HT-29 (cell line): ENCODE measurements around the gene ARHGEF28. TPM values are rescaled to one million over a fixed set of nuclear protein-coding genes. Genes with fewer than 3 reads are reported as not detected.

Experiments
- DNase-seq: peaks from one replicate; pipeline ENCODE4 v3.0.0-alpha.2; 2015; ENCODE audit warnings: low spot score
- total RNA-seq: library from RNA; depleted of rRNA; stranded (reverse); fragments of >200 nt; shearing (Covaris generic); gene quantifications from 2 replicates; pipeline ENCODE4 v1.2.3, GENCODE V29; 2014

ARHGEF28 gene
- total RNA-seq, 1 experiment from 2014 or later: 20.1 TPM

DNA sequence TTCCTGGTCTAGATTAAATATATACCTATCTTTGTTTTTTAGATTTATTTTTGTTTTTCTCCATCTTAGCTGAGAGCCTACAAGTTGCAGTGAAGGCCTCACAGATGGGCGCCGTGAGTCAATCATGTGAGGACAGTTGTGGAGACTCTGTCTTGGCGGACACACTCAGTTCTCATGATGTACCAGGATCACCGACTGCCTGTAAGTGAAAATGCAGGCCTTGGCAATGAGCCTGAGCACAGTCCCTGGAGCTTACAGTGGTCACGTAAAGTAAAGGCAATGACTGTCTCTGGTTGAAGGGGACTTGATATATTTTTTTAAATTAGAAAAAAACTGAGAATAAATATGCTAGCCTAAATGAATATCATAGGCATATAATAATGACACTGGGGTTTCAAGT lies 271.9 kb downstream of the ARHGEF28 start:
- DNase-seq: no peak

DNA sequence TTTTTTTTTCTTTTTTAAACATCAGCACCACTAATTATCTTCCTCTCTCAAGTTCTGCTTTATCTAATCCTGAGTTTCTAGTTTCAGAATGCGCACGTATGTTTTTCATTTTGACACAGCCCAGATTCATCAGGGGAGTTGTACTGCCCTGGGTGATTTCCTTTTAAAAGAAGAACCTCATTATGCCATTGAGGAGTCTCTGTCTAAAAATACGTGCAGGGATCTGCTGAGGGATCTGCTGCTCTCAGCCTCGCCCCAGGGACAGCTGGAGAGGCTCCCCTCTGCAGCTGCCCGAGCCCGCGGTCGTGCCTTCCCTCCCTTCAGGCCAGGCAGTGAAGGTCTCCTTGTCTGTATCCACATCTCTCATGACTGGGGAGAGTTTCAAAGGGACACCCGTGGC lies 273.1 kb downstream of the ARHGEF28 start:
- no peak for DNase-seq

DNA sequence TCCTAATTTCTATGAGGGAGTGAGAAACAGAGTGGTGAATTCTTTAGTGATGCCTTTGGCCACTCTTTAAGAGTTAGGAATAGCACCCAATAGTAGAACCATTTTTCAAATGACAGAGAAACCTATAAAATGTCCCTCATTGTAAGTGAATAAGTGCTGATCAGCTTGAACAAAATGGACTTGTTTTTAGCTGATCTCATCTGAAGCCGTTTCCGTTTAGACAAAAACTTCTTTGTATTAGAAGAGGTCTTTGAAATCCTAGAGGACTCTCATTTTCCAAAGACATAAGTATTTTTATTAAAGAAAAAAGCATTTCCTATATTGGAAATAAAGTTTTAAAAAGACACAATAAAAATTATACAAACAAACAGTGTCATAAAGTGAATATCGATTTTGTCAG lies 273.9 kb downstream of the ARHGEF28 start:
- no peak for DNase-seq

DNA sequence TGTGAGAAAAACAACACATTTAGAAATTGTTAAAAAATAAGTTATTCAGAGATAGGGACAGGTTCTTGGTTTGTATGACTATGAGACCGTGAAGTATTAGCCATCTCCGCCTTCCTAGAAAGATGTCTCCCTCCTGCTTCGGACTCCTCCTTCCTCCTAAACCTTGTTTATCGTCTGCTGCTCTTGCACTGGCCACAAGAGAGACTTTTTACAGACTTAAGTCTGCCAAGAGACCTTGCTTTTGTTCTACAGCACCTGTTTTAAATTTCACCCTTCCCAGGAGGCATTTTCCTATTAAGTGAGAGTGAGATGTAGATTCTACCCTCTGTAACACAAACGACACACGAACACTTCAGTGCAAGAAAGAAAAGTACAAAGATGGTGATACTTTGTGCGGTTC lies 274.6 kb downstream of the ARHGEF28 start:
- no peak for DNase-seq

DNA sequence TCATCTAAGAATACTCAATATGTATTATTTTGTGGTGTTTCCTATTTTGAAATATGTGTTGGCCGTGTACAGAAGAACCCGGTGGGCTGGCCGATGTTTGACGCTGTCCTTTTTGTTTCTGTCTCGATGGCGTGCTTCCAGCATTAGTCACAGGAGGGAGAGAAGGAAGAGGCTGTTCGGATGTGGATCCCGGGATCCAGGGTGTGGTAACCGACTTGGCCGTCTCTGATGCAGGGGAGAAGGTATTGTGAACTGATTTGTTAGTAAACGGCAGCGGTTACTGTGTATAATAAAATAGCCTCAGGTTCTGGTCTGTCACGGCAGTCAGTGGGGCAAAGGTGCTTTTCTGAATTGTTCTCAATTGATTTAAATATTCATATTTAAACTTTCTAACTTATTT lies 275.0 kb downstream of the ARHGEF28 start:
- peak; percentile 76 for DNase-seq

DNA sequence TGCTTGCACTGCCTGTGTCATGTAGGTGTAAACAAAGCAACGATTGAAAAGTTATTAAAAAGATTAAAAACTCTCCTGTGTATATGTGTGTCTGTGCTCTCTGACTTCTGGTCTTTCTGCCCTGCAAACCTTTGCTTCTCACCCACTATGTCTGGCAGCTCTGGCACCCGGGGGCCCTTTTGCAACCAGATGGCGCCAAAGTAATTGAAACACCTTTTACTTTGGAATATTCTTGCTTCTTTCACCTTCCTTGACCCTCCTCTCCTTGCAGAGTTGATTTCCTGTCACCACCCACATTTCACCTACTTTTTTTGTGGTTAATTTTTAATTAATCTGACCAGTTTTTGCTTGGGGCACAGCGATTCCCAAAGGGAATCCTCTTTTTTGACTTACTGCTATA lies 275.5 kb downstream of the ARHGEF28 start:
- DNase-seq: peak; percentile 68

DNA sequence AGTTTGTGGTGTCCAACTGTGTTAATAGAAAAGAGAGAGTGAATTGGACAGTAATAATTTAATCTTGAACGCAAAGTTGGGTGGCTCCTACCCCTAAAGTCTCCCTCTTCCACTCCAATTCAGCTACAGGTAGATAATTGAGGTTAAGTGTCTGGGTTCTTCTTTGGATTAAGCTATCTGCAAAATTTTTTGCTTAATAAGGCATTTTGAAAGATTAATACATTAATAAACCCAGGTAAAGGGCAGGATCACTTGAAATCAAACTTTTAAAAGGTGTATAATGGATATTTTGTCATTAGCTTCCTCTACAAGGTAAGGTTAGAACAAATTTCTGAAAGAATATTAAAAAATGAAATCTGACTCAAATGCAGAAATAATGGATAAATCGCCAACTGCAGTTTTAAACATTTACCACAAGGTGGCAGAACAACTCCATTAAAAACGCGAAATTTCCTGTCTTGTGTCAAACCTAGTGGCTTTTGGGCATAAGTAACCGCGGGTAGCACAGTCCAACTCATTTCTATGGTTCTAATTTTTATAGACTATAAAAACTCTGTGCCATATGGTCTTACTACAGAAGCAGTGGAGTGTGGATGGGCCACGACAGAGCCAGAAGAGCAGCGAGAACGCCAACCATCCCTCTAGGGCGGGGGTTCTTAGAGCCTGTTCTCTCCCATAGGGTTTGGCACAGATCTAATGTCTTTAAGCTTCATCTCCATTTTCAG lies 276.5 kb downstream of the ARHGEF28 start:
- peak; percentile 90 for DNase-seq

DNA sequence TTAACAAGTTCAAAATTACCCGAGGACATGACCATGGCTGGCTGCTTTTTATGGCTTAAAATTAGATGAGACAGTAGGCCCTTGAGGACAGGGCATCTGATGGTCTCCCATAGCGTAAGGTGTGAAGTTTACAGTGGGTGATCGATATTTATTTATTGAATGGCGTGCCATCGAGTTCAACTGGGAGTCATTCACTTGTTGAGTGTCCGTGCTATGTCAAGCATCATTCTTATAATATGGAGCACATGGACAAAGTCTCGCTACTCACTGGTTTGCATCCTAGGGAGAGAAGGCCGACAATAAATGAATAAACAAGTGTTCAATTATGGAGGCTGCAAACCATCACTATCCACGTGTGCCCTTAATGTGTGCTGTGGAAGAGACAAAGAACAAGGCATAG lies 277.2 kb downstream of the ARHGEF28 start:
- no peak for DNase-seq

DNA sequence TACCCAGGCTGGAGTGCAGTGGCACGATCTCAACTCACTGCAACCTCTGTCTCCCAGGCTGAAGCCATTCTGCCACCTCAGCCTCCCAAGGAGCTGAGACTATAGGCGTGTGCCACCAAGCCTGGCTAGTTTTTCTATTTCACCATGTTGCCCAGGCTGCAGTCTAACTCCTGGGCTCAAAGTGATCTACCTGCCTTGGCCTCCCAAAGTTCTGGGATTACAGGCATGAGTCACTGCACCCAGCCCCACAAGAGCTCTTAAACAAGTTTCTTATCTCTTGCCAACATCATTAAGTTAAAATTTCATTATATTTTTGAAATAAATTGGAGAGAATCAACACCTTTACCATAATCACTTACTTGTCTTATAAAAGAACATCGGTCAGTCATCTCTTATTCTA lies 280.3 kb downstream of the ARHGEF28 start:
- DNase-seq: no peak

DNA sequence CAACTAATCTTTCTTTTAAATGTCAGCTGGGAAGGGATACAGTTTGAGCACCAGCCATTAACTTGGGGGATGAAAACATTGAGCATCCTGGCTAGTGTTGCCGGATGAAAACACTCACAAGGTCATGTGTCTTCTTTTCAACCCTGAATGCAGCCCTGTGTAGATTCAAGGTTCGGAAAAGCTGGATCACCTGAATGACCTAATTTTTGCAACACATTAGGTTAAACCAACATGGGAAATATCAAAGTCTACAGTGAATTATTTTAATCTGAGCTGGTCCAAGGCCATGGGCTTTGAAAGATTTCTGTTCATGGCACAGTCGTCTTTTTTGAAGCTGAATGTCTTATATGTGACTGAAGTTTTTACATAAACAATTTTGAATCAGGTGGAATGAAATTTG lies 281.2 kb downstream of the ARHGEF28 start:
- no peak for DNase-seq

DNA sequence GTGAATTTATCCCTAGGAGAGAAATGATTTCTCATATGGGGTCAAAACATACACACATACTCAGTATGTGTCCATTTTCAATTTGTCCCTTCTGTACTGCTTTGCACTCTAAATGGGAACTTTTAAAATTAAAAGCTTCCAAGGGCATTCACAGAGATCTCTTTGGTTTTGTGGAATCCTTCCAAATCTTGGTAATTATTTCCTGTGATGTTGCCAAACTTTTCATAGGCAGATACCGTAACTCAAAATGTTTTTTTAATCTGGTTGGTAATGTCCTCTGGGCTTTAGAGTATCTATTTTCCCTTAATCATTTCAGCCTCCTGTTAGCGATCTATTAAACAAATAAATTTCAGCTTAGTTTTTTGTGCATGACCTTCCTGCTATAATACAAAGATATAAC lies 282.4 kb downstream of the ARHGEF28 start:
- no peak for DNase-seq

DNA sequence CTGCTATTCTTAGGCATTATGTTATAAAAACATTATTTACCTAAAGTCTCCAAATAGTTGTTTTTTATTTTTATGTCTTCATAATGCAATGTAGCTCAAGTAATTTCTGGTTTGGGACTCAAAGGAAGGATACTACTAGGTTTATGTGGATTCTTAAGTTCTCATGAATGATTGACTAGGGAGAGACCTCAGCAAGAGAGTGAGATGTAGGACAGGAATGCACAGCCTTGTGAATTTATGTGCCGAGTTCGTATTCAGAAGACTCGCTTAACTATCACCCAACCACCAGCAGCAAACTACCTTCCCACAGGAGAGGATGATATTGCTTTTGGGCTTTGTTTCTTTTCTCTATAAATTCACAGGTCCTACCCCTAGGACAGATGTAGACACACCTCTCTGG lies 282.9 kb downstream of the ARHGEF28 start:
- DNase-seq: no peak

DNA sequence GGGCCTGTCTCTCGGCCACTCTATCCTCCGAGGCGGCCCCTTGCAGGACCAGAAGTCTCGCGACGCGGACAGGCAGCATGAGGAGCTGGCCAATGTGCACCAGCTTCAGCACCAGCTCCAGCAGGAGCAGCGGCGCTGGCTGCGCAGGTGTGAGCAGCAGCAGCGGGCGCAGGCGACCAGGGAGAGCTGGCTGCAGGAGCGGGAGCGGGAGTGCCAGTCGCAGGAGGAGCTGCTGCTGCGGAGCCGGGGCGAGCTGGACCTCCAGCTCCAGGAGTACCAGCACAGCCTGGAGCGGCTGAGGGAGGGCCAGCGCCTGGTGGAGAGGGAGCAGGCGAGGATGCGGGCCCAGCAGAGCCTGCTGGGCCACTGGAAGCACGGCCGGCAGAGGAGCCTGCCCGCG lies 283.5 kb downstream of the ARHGEF28 start:
- no peak for DNase-seq

DNA sequence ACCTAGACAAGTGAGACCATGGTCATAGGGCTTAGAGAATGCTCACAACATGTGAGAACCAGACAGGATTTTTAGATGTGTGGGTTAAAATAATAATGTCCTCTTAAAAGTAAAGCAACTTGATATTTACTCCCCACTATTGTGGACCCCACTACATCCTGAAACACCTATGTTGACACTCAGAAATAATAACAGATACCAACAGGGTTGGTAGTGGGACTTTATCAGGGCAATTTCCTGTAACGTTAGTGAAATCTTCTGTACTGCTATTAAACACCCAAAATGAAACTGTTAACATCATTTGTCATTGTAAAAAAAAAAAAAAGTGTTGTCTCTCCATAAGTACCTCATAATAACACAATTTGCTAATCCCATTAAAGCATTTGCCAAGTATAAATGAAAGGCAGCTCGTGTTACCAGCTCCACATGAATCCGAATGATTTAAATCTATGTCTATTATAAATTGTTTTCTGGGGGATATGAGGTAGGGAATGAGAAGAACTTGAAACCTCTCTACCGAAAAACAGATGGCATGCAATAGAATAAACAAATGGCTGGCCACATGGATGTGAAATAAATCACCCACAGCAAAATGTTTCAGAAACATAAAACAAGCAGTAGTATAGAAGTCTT lies 285.9 kb downstream of the ARHGEF28 start:
- no peak for DNase-seq

DNA sequence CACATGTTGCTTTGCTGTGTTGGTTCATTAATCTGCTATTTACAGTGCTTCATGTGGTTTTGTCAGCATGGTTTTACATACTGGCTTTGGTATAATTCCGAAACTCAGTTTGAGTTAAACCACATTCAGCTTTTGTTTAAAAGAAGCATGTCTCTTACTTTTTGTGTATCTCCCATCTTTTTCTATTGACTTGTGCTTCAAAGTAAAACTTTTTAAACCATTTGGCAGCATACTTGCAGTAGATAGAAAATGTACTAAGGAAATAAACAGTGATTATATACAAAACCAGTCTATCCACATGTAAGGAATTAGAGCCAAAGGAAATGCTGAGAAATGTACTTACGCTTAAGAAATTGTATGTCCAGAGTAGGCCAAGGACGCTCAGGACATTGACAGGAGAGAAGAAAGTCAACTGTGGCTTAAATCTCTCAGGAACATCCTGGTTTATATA lies 286.9 kb downstream of the ARHGEF28 start:
- no peak for DNase-seq

DNA sequence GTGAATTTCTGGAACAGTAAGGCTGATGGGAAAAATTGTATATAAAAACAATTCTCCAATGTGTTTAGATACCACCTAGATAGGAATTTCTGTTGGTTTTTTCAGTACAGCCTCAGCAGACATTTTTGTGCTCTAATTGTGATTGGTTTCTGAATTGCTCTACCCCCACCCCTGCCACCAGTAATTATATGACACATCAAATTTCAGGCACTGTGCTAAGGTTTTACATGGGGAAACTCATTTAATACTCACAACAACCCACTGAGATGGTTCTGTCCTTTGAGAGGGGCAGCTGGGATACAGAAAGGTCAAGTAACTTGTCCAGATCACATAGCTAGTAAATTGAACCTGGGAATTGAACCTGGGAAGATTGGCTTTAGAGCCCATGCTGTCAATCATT lies 288.0 kb downstream of the ARHGEF28 start:
- no peak for DNase-seq

DNA sequence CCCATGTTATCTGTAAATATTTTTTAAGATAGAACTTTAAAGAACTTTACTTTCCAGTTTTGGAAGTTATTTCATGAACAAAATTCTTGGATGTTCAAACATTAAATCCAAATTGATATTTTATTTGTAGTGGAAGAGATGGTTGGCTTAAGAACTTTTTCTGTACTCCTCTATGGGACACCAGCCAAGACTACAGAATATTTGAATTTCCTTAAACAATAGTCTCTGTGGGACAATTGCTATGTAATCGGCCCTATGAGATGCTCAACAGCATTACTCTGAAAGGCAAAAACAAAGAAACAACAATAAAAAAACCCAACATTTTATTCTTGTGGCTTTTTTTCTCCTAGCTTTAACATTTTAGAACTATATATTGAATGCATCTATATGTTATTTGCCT lies 289.3 kb downstream of the ARHGEF28 start:
- no peak for DNase-seq

DNA sequence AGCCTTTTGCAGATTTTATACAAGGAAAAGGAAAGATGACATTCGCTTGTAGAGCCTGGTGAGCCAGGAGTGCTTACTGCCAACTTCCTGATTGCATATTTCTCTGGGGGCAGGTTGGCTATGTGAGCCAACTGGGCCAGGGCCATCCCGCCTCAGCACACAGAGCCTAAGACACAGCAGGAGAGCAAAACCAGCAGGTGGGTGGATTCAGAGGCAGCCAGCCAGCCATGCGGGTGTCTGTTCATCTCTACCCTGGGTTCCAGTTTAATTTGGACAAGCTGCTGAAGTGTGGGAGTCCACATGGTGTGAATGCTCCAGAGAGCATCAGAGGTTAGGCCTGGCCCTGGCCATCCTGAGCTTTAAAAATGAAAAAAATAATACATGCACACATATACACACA lies 291.4 kb downstream of the ARHGEF28 start:
- DNase-seq: no peak

DNA sequence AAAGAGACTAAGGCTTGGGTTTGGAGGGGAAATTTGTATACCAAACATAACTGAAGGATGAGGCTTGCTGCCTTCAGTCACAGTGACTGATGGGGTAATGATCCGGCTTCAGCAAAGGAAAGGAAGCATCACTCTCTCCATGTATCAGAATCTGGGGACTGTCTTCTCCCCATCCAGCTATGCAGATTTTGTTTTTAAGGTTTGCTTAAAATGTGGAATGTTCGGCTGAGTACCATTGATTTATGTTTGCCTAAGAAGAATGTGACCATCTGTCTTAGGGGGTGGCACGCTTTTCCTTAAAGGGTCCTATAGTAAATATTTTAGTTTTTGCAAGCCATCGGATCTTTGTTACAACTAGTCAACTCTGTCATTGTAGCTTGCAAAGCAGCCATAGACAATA lies 291.9 kb downstream of the ARHGEF28 start:
- DNase-seq: no peak

DNA sequence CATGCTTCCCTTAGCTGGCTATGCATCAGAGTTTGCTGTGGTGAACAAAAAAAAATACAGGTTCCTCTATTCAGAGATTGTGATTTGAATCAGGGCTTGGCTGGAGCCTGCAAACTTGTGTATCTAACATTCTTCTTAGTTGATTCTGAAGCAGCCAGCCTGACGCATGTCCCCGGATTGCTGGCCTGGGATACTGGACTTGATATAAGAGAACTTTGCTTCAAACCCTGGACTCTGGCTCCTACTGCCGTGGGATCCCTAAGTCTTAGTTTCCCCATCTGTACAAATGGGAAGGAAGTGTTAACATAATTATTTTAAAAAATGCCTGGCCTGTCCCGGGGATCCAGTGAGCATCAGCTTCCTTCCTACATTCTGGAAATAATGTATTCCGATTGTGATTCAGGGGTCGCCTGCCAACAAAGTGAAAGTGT lies 292.8 kb downstream of the ARHGEF28 start:
- no peak for DNase-seq

DNA sequence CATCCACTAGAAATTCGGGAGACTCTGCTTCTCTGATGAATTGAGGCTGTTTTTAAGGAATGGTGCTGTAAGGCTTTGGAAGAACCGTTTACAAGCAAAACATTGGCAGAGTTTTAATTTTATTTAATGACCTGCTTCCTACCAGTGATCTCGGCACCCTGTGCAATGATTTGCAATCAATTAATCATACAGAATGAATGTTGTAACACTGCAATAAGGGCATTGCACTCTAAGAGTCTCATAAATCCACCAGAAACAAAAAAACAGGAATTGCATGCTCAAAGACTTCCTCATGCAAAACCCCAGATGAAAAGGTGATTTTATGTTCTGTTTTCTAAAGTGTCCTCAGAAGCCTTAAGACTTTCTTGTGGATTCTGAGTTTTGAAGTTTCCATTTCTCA lies 295.7 kb downstream of the ARHGEF28 start:
- DNase-seq: no peak

DNA sequence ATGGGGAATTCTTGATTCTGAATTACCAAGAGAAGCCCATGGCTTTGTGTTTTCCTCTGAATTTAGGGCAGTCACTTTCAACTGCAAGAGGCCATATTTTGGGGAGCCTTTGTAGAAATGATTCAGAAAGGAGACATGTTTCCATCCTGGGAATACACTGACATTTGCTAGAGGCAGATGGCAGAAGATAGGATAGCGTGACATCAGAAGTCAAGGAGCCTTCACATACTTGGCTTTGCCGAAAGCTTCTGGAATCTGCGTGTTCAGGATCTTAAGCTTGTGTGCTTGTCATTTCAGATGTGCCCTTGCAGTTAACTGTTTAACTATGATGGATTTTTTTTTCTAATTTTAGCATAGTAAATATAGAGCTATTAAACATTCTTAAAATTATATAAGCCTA lies 296.2 kb downstream of the ARHGEF28 start:
- no peak for DNase-seq

DNA sequence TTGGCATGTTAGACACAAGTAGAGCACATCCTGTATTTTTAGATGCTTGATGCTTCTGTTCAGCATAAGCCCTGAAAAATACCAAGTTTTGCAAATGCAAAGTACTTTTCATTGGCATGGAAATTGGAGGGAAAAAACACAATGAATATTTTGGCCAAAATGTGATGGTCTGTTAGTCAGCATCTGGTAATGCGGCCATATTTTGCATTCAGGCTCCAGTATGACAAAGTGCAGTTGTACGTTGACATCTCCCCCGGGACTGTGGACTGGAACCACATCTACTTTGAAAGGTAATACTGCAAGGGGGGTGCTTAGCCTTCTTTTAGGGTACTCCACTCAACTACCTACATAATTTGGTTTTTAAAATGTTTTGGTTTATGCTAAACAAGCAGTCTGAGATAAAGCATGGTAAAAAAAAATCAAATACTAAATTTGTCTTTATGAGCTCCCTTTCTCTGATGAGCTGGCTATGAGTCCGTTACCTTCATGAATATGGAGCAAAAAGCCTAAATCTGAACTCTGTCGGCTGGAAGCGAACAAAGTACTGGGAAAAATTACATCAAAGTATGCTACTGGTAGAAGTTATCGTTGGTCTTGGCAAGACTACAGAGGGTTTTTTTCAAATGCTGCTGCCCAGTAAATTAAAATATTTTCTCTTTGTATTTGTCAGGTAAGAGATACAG lies 297.0 kb downstream of the ARHGEF28 start:
- DNase-seq: no peak
